GM12892 (cell line): Measurements from ENCODE around the gene CCDC15.

Source experiments
- POLR2A ChIP-seq: IDR thresholded peaks from 2 replicates; pipeline ENCODE4 v1.6.1; 2011; ENCODE audit warnings: low read depth, low read length, control low read depth
- POLR2AphosphoS5 ChIP-seq: IDR thresholded peaks from 2 replicates; pipeline ENCODE4 v1.6.1; 2011; ENCODE audit warnings: low read depth, low read length, control low read depth
- TAF1 ChIP-seq: IDR thresholded peaks from 2 replicates; pipeline ENCODE4 v1.6.1; 2011; ENCODE audit warnings: low read depth, mild to moderate bottlenecking, control low read depth, low read length, borderline replicate concordance

- TF ChIP-seq TAF1 = no peak
- TF ChIP-seq POLR2A = no peak
- no peak for TF ChIP-seq POLR2AphosphoS5
Measured at GRCh38 chr11:125062218-125062930, 108.4 kb downstream of the CCDC15 start.
